ENCODE results near the gene TENM3.

GRCh38 chr4:182367153-182367552 lies 124.0 kb downstream of the TENM3 start:
- TF ChIP-seq, protein P1, sequence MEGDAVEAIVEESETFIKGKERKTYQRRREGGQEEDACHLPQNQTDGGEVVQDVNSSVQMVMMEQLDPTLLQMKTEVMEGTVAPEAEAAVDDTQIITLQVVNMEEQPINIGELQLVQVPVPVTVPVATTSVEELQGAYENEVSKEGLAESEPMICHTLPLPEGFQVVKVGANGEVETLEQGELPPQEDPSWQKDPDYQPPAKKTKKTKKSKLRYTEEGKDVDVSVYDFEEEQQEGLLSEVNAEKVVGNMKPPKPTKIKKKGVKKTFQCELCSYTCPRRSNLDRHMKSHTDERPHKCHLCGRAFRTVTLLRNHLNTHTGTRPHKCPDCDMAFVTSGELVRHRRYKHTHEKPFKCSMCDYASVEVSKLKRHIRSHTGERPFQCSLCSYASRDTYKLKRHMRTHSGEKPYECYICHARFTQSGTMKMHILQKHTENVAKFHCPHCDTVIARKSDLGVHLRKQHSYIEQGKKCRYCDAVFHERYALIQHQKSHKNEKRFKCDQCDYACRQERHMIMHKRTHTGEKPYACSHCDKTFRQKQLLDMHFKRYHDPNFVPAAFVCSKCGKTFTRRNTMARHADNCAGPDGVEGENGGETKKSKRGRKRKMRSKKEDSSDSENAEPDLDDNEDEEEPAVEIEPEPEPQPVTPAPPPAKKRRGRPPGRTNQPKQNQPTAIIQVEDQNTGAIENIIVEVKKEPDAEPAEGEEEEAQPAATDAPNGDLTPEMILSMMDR (IDR thresholded peaks at IDR 0.05; ENCODE audit: poor library complexity) = no peak
- TF ChIP-seq EZH2phosphoT487 (IDR thresholded peaks at IDR 0.05; ENCODE audit: low read depth, severe bottlenecking, unreplicated experiment) = no peak

Measured in hepatocyte (in vitro differentiated cells).